Amniotic epithelial cell (primary cell): ENCODE data around the gene KCNT2.
"Not testable (repeated sequence)": the region's sequence is repeated elsewhere in the genome, so short reads cannot be mapped to it uniquely, and the experiment has no call there.

Experiments used
- DNase-seq: peaks from one replicate; pipeline ENCODE4 v3.0.0-alpha.2; 2010; ENCODE audit warnings: low read depth

Gene KCNT2

DNA sequence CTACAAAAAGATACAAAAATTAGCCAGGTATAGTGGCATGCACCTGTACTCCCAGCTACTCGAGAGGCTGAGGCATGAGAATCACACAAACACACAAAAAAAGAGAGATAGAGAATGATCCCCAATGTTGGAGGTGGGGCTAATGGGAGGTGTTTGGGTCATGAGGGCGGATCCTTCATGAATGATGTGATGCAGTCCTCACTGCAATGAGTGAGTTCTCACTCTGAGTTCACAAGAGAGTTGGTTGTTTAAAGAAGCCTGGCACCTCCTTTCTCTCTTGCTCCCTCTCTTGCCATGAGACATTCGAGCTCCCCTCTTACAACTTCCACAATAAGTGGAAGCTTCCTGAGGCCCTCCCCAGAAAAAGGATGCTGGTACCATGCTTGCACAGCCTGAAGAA, 17.3 kb downstream of the KCNT2 start:
- no peak for DNase-seq

GRCh38 chr1:196590012-196590708, 18.1 kb downstream of the KCNT2 start:
- DNase-seq = no peak

DNA sequence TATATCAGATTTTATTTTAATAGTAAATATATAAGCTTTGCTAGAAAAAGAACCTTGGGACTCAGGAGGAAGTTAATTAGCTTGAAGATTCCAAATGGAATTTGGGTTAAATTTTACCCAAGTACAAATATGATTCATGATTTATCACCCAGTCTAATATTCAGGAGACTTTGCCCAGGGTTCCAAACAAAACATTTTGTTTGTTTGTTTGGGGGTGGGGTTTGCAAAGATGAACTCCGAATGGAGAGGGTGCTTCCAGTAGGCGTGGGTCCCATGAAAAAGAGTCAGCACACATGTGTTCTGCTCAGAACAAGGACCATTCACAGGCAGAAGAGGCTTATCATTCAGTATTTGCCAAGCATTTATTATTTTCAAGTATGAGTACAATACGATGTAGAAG, 23.5 kb downstream of the KCNT2 start:
- DNase-seq = no peak

DNA sequence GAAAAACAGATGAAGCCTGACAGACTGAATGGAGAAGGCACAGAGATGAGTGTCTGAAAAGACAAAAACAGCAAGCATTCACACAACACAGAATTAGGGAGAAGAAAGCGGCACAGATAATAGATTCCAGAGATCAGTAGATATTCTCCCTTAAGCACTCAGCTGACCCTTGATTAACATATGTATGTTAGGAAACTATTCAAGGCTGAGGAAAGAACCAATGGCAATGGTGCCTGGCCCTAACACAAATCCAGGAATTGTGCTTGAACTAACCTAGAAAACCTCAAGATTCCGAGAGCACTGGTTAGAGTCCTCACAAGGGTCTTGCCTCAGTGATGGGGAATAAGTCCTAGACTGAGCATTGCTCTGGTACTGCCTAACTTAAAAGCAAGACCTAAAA, 30.9 kb downstream of the KCNT2 start:
- no peak for DNase-seq

DNA sequence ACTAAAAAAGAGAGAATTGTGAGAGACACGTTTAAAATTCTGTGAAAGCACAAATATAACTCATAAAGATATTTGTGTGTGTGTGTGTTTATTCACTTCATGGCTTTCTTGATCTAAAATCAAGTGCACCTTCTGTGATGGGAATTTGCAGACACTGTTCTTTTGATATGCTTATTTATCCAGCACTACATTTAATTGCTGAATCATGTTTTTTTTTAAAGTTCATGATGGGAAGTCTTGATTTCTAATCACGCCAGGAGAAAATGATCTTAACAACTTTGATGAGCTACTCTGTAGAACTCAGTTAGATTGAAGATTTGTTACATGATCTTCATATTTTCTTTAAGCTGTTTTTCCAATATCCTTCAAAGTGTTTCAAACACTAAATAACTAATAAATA, 35.0 kb downstream of the KCNT2 start:
- no peak for DNase-seq

GRCh38 chr1:196567238-196567637, 41.0 kb downstream of the KCNT2 start:
- no peak for DNase-seq

GRCh38 chr1:196563768-196564167, 44.5 kb downstream of the KCNT2 start:
- no peak for DNase-seq

DNA sequence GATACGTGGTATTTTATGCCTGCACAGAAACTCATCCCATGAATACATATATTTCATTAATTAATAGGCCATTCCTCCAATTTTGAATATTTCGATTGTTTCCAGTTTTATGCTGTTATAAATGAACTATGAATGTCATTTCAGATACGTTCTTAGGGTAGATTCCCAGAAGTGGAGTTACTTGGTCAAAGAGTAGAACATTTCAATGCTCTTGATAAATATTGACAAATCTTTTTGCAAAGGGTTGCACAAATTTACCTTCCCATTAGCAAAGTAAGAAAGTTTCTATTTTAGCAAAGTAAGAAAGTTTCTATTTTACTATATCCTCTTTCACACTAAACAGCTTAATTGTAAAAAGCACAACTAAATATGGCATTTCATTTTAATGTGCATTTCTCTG, 48.9 kb downstream of the KCNT2 start:
- no peak for DNase-seq

GRCh38 chr1:196558411-196558810, 49.8 kb downstream of the KCNT2 start:
- peak; percentile 92 for DNase-seq

- DNase-seq = peak; percentile 39
Measured at GRCh38 chr1:196557797-196558196, 50.4 kb downstream of the KCNT2 start.

- DNase-seq = no peak
Measured at GRCh38 chr1:196550731-196551130, 57.5 kb downstream of the KCNT2 start.

GRCh38 chr1:196546272-196547111, 61.7 kb downstream of the KCNT2 start:
- peak; percentile 78 for DNase-seq

DNA sequence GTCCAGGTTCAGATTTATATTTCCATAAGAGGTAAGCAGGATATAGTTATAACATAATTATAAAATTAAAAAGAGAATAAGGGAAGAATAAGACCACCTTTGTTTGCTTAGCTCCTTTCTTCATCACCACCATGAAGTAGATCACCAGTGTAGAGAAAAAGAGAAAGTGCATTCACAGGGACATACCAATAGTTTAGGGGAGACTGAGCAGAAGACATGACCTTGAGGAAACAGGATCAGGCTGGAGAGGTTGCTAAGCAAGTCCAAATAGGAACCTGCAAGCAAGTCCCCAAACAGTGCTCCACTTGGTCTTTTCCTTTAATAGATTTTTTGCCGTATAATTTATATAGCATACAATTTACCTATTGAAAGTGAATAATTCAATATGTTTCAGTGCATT, 63.0 kb downstream of the KCNT2 start:
- DNase-seq = no peak

DNA sequence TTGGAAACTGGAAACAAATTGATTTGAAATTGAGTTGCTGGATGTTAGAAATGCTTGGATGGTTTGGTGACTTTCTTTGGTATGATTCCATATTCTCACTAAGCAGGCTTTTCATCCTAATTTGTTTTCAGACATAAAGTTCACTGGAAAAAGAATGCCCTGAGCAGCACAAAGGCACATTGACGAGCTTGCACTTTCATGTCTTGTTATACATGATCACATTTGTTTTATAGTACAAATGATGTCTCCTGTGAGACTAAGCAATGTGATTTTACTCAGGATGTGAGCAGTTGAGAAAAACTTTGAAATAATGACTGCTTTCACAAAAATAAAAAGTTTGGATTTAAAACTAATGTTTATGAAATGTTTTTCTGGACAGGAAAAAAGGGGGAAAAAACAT, 63.6 kb downstream of the KCNT2 start:
- DNase-seq = no peak

DNA sequence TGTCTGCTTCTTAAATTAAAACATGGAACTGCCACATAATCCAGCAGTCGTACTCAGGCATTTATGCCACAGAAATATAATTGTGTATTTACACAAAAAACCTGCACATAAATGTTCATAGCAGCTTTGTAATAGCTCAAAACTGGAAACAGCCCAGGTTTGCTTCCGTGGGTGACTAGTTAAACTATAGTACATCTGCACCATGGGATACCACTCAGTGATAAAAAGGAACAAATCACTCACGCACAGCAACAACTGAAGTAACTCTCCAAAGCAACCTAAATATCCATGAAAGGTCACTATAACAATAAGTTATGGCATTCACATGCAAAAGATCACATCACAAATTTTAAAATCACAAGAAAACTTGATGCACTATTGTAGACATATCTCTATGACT, 64.4 kb downstream of the KCNT2 start:
- no peak for DNase-seq

DNA sequence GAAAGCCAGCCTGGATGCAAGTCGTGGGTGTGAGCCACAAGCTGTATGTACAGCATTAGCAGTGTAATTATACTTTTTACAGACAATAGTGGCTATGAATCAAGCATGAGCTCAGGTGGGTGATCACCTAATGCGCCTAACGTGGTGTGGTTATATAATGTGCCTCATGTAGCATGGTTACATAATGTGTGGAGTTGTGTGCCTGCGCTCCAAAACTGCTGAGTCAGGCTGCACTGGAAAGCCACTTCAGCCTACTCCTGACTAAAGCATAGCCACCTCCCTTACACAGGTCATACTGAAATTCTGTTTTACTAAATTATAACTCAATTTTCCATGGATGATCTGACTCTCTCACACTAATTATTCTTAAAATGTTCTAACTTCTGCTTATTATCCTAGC, 69.8 kb downstream of the KCNT2 start:
- peak; percentile 4 for DNase-seq

DNA sequence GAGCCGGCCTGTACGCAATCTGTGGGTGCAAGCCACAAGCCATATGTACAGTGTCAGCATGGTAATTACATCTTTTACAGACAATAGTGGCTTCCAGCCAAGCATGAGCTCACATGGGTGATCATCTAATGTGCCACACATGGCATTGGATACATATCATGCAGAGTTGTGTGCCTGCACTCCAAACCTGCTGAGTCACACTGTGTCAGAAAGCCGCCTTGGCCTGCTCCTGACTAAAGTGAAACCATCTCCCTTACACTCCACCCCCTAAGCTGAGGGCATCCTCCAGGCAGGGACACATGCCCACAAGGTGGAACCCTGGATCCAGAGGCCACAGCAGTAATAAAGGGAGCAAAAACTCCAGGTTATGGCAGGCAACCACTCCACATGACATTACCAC, 72.5 kb downstream of the KCNT2 start:
- DNase-seq = peak; percentile 46

GRCh38 chr1:196531737-196532524, 76.3 kb downstream of the KCNT2 start:
- no peak for DNase-seq

GRCh38 chr1:196527919-196528318, 80.3 kb downstream of the KCNT2 start:
- DNase-seq = no peak

- not testable (repeated sequence) for DNase-seq
Measured at GRCh38 chr1:196522574-196523345, 85.5 kb downstream of the KCNT2 start.

DNA sequence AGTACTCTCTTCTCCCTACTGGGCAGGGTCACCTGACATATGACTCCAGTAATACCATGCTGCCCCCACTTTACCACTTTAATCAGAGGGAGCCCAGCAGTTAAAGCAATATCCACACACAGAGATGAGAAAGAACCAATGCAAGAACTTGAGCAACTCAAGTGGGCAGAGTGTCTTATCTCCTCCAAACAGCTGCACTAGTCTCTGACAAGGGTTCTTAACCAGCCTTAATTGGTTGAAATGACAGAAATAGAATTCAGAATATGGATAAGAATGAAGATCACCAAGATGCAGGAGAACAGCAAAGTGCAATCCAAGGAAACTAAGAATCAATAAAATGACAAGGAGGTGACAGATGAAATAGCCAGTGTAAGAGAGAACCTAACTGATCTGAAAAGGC, 91.0 kb downstream of the KCNT2 start:
- no peak for DNase-seq

- no peak for DNase-seq
Measured at GRCh38 chr1:196516373-196516772, 91.9 kb downstream of the KCNT2 start.
